Mononuclear cell (primary cell): ENCODE data around the gene CDKAL1. TPM values are rescaled to one million over a fixed set of nuclear protein-coding genes. Genes with fewer than 3 reads are reported as not detected.

Experiments used
- H3K27me3 ChIP-seq: 2 replicates; pipeline ENCODE4 v1.6.0; 2011; ENCODE audit warnings: low read length, control low read depth; ENCODE audit not compliant: insufficient read depth
- H3K4me1 ChIP-seq: 2 replicates; pipeline ENCODE4 v1.5.1; 2011; ENCODE audit warnings: mild to moderate bottlenecking, low read length, control low read depth; ENCODE audit not compliant: insufficient read depth
- H3K4me3 ChIP-seq: 2 replicates; pipeline ENCODE4 v1.5.1; 2011; ENCODE audit warnings: mild to moderate bottlenecking, low read length, moderate library complexity
- H3K9me3 ChIP-seq: 2 replicates; pipeline ENCODE4 v1.5.1; 2011; ENCODE audit warnings: low read depth, mild to moderate bottlenecking, control low read depth, low read length
- total RNA-seq: library from RNA; depleted of rRNA; stranded (reverse); fragments of >200 nt; gene quantifications from one replicate; pipeline ENCODE4 v1.2.3, GENCODE V29; 2012

CDKAL1 gene
- total RNA-seq, 1 donor = 26.6 TPM

- Histone ChIP-seq H3K9me3 (no peaks in the 10 kb centered on the region), H3K4me1 (no peaks in the 10 kb centered on the region), H3K4me3 (no peak overlapping the region), H3K27me3 (no peaks in the 10 kb centered on the region)
These were observed 613.7 kb downstream of the CDKAL1 start for GRCh38 chr6:21147995-21148394.

- Histone ChIP-seq H3K9me3 (no peaks in the 10 kb centered on the region), H3K27me3 (no peaks in the 10 kb centered on the region), H3K4me3 (no peak overlapping the region), H3K4me1 (no peaks in the 10 kb centered on the region)
These were observed 615.2 kb downstream of the CDKAL1 start for GRCh38 chr6:21149470-21149869.

GRCh38 chr6:21150667-21151066 is 616.4 kb downstream of the CDKAL1 start:
- H3K27me3 ChIP-seq = no peaks in the 10 kb centered on the region
- no peak overlapping the region for H3K4me3 ChIP-seq
- H3K4me1 ChIP-seq = no peaks in the 10 kb centered on the region
- no peaks in the 10 kb centered on the region for H3K9me3 ChIP-seq

- no peak overlapping the region for H3K4me3 ChIP-seq
- no peaks in the 10 kb centered on the region for H3K27me3 ChIP-seq
- no peaks in the 10 kb centered on the region for H3K9me3 ChIP-seq
- no peaks in the 10 kb centered on the region for H3K4me1 ChIP-seq
These were observed 616.9 kb downstream of the CDKAL1 start for GRCh38 chr6:21151119-21151518.

GRCh38 chr6:21151530-21151929 is 617.3 kb downstream of the CDKAL1 start:
- Histone ChIP-seq H3K9me3 (no peaks in the 10 kb centered on the region), H3K4me1 (no peaks in the 10 kb centered on the region), H3K4me3 (no peak overlapping the region), H3K27me3 (no peaks in the 10 kb centered on the region)

DNA sequence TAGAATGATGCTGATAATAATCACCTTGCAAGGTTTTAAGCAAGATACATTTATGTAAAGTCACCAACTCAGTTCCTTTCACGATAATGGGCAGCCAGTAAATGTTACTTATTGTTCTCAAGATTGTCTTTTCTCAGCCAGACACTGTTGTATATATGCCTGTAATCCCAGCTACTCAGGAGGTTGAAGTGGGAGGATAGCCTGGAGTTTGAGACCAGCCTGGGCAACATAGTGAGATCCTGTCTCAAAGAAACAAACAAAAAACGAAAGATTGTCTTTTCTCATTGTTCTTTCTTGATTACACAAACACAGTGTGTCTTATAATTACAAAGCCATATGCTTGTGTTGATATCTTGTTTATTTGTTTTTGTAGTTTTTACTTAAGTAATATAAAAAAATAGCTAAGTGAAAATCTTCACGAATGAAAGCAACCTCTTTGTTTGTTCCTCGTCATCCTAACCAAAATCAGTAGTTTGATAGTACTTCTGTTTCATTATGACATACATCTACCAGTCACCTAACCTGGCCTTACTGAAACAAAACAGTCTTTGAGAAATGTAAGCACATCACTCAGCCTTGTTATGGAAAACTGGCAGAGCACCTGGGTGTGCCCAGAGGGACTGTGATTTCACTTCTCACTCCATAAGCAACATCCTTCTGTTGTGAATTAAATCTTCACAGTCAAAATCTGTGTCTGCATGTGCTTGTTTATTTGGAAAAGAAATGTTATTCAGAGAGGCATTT is 623.1 kb downstream of the CDKAL1 start:
- H3K9me3 ChIP-seq = no peaks in the 10 kb centered on the region

GRCh38 chr6:21158149-21158548 is 623.9 kb downstream of the CDKAL1 start:
- H3K9me3 ChIP-seq = no peaks in the 10 kb centered on the region
- H3K4me3 ChIP-seq = no peak overlapping the region
- H3K27me3 ChIP-seq = no peaks in the 10 kb centered on the region

More for the DNA sequence above, 623.1 kb downstream of the CDKAL1 start:
- Histone ChIP-seq H3K4me1 (peaks cover under 1% of the 10 kb centered on the region), H3K4me3 (no peak overlapping the region), H3K27me3 (no peaks in the 10 kb centered on the region)

GRCh38 chr6:21158873-21159272 is 624.6 kb downstream of the CDKAL1 start:
- H3K4me1 ChIP-seq = peaks cover 6% of the 10 kb centered on the region
- H3K4me3 ChIP-seq = no peak overlapping the region
- no peaks in the 10 kb centered on the region for H3K9me3 ChIP-seq
- H3K27me3 ChIP-seq = no peaks in the 10 kb centered on the region

More at GRCh38 chr6:21158149-21158548, 623.9 kb downstream of the CDKAL1 start:
- H3K4me1 ChIP-seq = peaks cover 6% of the 10 kb centered on the region

DNA sequence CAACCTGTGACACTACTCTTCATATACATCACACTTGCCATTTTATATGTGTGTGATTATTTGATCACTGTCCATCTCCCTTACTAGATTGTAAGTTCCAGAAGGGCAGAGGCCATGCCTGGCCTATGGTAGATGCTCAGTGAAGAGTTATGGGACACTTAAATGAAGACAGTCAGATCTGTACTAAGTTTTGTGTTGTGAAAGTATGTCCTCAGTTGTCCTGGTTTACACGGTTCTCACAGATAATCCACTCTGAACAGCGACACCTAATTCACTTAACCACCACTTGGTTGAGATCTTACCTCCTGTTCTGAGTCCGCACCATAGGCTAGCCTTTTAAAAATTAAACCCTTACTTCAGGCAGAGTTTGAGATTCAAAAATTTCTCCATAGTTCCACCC is 625.2 kb downstream of the CDKAL1 start:
- Histone ChIP-seq H3K27me3 (no peaks in the 10 kb centered on the region), H3K4me1 (peaks cover 9% of the 10 kb centered on the region), H3K9me3 (no peaks in the 10 kb centered on the region), H3K4me3 (no peak overlapping the region)

GRCh38 chr6:21161707-21162106 is 627.5 kb downstream of the CDKAL1 start:
- no peak overlapping the region for H3K4me3 ChIP-seq
- H3K4me1 ChIP-seq = peaks cover 13% of the 10 kb centered on the region
- H3K9me3 ChIP-seq = no peaks in the 10 kb centered on the region
- H3K27me3 ChIP-seq = no peaks in the 10 kb centered on the region

DNA sequence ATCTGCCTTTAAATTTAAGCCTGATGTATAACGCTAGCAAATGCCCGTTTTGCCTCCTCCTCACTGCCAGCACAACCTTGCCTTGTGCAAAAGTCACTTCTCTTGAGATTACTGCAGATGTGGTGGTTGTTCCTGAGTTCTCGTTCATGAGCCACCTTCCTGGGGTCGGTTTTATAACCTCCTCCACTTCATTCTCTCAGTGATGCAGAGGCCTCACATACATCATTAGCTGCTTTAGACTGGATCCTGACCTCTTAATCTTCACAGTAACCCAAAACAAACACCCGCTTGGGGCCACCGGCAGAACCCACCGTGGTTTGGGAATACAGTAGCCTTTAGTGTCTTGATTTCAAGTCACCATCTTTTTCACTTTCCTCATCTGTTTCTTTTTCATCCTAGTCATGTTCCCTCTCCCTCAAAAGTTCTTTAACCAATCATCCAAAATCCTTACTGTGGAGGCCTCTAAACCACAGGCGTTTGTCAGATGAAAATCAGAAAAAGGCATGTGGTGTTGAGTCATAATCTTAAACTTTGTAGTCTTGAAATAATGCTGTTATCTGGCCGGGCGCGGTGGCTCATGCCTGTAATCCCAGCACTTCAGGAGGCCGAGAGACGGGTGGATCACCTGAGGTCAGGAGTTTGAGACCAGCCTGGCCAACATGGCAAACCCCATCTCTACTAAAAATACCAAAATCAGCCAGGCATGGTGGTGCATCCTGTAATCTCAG is 629.0 kb downstream of the CDKAL1 start:
- no peaks in the 10 kb centered on the region for H3K27me3 ChIP-seq
- H3K9me3 ChIP-seq = no peaks in the 10 kb centered on the region
- peaks cover 13% of the 10 kb centered on the region for H3K4me1 ChIP-seq
- H3K4me3 ChIP-seq = no peak overlapping the region

DNA sequence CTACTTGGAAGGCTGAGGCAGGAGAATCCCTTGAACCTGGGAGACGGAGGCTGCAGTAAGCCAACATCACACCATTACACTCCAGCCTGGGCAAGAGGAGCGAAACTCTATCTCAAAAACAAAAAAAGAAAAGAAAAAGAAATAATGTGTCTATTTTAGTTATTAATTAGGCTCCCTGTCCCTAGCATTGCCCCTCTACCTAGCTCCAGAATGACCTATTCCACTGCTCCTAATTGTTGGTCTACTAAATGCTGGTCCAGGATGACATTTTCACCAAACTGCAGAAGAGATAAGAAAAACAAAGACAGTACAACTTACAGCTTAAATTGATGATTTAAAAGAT is 629.6 kb downstream of the CDKAL1 start:
- no peaks in the 10 kb centered on the region for H3K27me3 ChIP-seq
- H3K4me1 ChIP-seq = peaks cover 13% of the 10 kb centered on the region
- no peaks in the 10 kb centered on the region for H3K9me3 ChIP-seq
- no peak overlapping the region for H3K4me3 ChIP-seq

- no peaks in the 10 kb centered on the region for H3K27me3 ChIP-seq
- peaks cover 13% of the 10 kb centered on the region for H3K4me1 ChIP-seq
- no peak overlapping the region for H3K4me3 ChIP-seq
- no peaks in the 10 kb centered on the region for H3K9me3 ChIP-seq
These were observed 630.6 kb downstream of the CDKAL1 start for GRCh38 chr6:21164768-21165326.

DNA sequence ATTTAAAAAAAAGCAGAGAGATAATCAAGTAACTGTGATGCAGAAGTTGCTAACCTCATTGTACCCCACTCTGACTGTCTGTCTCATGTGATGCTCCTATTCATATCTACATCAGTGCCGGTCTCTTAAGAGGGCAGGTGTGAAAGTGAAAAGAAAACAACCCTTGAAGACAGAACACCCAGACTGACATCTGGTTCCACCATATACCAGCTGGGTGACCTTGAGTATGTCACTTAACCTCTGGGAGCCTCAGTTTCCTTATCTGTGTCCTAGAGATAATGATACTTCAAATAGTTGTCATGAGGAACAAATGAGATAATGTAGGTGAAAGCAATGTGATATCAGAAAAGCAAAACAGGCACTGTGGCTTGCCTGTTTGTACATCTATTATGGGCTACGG is 632.5 kb downstream of the CDKAL1 start:
- H3K4me3 ChIP-seq = no peak overlapping the region
- peaks cover 13% of the 10 kb centered on the region for H3K4me1 ChIP-seq
- no peaks in the 10 kb centered on the region for H3K9me3 ChIP-seq
- no peaks in the 10 kb centered on the region for H3K27me3 ChIP-seq

DNA sequence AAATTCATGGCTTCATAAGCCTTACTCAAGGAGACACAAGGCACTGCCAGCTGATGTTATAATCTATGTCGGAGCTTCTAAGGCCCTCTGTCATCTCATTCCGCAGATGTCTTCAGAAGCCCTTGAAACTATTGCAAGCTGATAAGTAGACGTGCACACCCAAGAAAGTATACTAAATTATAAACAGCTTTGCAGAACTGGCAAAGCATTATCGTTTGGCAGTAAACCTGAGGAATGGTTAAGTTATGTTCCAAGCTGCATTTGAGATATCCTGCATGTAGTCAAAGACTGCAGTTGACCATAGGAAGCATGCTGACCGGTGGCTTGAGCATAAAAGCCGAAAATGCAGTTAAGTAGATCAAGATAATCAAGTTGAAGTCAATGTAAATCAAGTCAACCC is 633.5 kb downstream of the CDKAL1 start:
- no peaks in the 10 kb centered on the region for H3K27me3 ChIP-seq
- H3K4me1 ChIP-seq = peaks cover 14% of the 10 kb centered on the region
- no peak overlapping the region for H3K4me3 ChIP-seq

More for the DNA sequence above, 633.5 kb downstream of the CDKAL1 start:
- H3K9me3 ChIP-seq = no peaks in the 10 kb centered on the region
